ENCODE results near the gene ATP5F1D. TPM values are rescaled to one million over a fixed set of nuclear protein-coding genes. Genes with fewer than 3 reads are reported as not detected.

The ATP5F1D gene
- total RNA-seq, 1 experiment from 2014 or later = 179 TPM

GRCh38 chr19:1279782-1280341 lies 38.3 kb downstream of the ATP5F1D start:
- no peak overlapping the region for H2BK15ac ChIP-seq (ENCODE audit: low read depth, low read length)
- no peaks in the 10 kb centered on the region for H3K9me3 ChIP-seq (ENCODE audit: control insufficient read depth, low read depth, low read length)
- H2BK12ac ChIP-seq (ENCODE audit: insufficient read length, low read depth, low read length) = no peak overlapping the region
- no peak overlapping the region for H2AFZ ChIP-seq (ENCODE audit: low read length)
- H4K8ac ChIP-seq (replicated peaks; ENCODE audit: insufficient read length, low read depth, low read length) = no peak overlapping the region
- no peaks in the 10 kb centered on the region for H3K27me3 ChIP-seq (ENCODE audit: insufficient read depth, low read length)
- H4K91ac ChIP-seq (ENCODE audit: insufficient read length, low read depth, low read length) = no peak overlapping the region
- H3K4me3 Mint-ChIP-seq = peak overlapping the region in 1 of 2 experiments; percentile 68; a peak in 2 of 5 replicates
- no peak overlapping the region for H3K18ac ChIP-seq (ENCODE audit: insufficient read length, low read depth, low read length)
- H3K4me1 ChIP-seq (ENCODE audit: insufficient read depth, low read length) = no peaks in the 10 kb centered on the region
- H3K79me2 ChIP-seq (ENCODE audit: insufficient read depth, low read length) = no peaks in the 10 kb centered on the region
- H3K23me2 ChIP-seq (ENCODE audit: insufficient read length, low read depth, low read length, poor library complexity, severe bottlenecking) = peaks cover 8% of the 10 kb centered on the region
- H3K27ac Mint-ChIP-seq = peak overlapping the region in 1 of 3 experiments; percentile 83; a peak in 2 of 7 replicates
- no peak overlapping the region for H4K5ac ChIP-seq (ENCODE audit: insufficient read length, low read depth, low read length)
- H3K36me3 Mint-ChIP-seq (ENCODE audit: insufficient read depth in 1 of 3, low read depth in 3 of 3) = peaks cover 0 to 34% (median 13%) of the 10 kb centered on the region in 3 experiments; a peak in 5 of 7 replicates
- H2BK20ac ChIP-seq (ENCODE audit: low read depth, low read length, poor library complexity, severe bottlenecking) = no peak overlapping the region
- H4K20me1 ChIP-seq (ENCODE audit: control insufficient read depth, insufficient read depth, insufficient read length) = no peaks in the 10 kb centered on the region
- H3K4me1 Mint-ChIP-seq = peaks cover 15 to 20% of the 10 kb centered on the region in 2 experiments
- peak; percentile 89 for DNase-seq
- no peaks in the 10 kb centered on the region for H3K9me3 Mint-ChIP-seq
- no peak overlapping the region for H3K9ac ChIP-seq (ENCODE audit: extremely low read depth, insufficient read length, low read length)
- H3K4ac ChIP-seq (ENCODE audit: low read depth, low read length) = no peak overlapping the region
- TF ChIP-seq, protein P1, sequence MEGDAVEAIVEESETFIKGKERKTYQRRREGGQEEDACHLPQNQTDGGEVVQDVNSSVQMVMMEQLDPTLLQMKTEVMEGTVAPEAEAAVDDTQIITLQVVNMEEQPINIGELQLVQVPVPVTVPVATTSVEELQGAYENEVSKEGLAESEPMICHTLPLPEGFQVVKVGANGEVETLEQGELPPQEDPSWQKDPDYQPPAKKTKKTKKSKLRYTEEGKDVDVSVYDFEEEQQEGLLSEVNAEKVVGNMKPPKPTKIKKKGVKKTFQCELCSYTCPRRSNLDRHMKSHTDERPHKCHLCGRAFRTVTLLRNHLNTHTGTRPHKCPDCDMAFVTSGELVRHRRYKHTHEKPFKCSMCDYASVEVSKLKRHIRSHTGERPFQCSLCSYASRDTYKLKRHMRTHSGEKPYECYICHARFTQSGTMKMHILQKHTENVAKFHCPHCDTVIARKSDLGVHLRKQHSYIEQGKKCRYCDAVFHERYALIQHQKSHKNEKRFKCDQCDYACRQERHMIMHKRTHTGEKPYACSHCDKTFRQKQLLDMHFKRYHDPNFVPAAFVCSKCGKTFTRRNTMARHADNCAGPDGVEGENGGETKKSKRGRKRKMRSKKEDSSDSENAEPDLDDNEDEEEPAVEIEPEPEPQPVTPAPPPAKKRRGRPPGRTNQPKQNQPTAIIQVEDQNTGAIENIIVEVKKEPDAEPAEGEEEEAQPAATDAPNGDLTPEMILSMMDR (conservative IDR thresholded peaks at IDR 0.05) = peak; percentile 97
- H2AK5ac ChIP-seq (ENCODE audit: insufficient read length, low read length) = no peak overlapping the region
- WGBS (ENCODE audit: extremely low coverage, insufficient read length, low lambda C conversion rate) = no CpG with 5 or more reads among the region's 10 CpGs
- H2BK120ac ChIP-seq (ENCODE audit: low read depth, low read length, poor library complexity, severe bottlenecking) = no peak overlapping the region
- H3K14ac ChIP-seq (ENCODE audit: insufficient read depth, low read length) = no peak overlapping the region
- H3K27me3 Mint-ChIP-seq (ENCODE audit: low read depth) = peaks cover 10% of the 10 kb centered on the region
- H3K56ac ChIP-seq (ENCODE audit: insufficient read length, low read depth, low read length) = no peak overlapping the region
- no peak overlapping the region for H3T11ph ChIP-seq (ENCODE audit: low read length)
- no peak overlapping the region for H3K23ac ChIP-seq (ENCODE audit: insufficient read length, low read depth, low read length)
- no peaks in the 10 kb centered on the region for H3K79me1 ChIP-seq (ENCODE audit: insufficient read depth, low read depth, low read length, poor library complexity, severe bottlenecking)
- no peak overlapping the region for H3K4me2 ChIP-seq (ENCODE audit: insufficient read depth, insufficient read length, low read length)
- H2BK5ac ChIP-seq (ENCODE audit: insufficient read length, low read length) = no peak overlapping the region
- H3K27ac ChIP-seq (ENCODE audit: insufficient read length, low read depth, low read length) = no peak overlapping the region

Measured in H9 (cell line).